GM19193 (cell line): ENCODE measurements around the gene COL19A1.

Source experiments
- POLR2A ChIP-seq: IDR thresholded peaks from 4 replicates; pipeline ENCODE4 v1.6.1; 2011; ENCODE audit not compliant: insufficient read depth, insufficient read length; ENCODE audit errors: extremely low read depth

COL19A1 gene

DNA sequence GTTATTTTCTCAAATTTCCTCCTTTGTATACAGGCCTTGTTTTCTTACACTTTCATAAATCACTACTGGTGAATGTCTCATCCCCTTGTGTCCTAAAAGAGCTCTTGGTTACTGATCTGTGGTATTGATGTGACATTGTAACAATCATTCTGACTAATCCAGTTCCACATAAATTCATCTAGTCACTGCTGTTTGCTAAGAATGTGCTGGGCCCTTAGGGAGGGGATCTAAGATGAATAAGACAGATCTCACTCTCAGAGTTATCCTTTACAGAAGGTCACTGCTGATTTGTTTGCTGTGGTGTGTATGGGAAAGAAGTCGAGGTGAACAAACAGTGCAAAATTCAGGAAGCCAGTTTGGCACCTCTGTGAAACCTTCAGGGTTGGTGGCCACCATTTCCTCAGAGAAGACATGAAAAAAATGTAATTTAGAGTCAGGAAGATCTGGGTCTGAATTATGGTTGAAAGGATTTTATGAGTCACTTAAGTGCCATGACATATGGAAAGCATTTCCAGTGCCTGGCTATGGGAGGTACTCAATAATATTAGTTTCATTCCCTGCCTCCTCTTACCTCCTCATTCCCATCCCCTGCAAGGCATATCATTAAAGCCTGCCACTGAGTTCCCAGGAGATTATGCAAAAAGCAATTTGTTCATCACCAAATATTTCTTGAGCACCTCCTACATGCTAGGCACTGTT lies 314.7 kb downstream of the COL19A1 start:
- TF ChIP-seq POLR2A: no peak

GRCh38 chr6:70183538-70183937 lies 317.2 kb downstream of the COL19A1 start:
- no peak for TF ChIP-seq POLR2A

GRCh38 chr6:70184723-70185122 lies 318.4 kb downstream of the COL19A1 start:
- no peak for TF ChIP-seq POLR2A

DNA sequence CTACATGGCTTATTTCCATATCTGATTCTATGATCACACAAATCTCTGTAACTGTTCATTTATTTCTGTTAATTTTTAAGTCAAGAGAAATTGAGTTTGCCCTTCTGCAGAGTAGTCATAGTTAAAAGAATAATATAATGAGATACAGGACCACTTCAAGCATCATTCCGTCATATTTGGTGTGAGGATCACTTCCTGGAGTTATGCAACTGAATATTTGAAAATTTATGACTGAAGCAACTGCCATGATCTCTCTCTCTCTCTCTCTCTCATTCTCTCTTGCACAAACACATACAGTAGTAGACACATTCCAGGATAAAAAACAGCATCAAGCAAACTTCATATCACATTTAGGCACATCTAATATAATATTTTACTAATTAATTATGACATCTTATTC lies 320.1 kb downstream of the COL19A1 start:
- TF ChIP-seq POLR2A: no peak

GRCh38 chr6:70188202-70188601 lies 321.8 kb downstream of the COL19A1 start:
- TF ChIP-seq POLR2A: no peak

DNA sequence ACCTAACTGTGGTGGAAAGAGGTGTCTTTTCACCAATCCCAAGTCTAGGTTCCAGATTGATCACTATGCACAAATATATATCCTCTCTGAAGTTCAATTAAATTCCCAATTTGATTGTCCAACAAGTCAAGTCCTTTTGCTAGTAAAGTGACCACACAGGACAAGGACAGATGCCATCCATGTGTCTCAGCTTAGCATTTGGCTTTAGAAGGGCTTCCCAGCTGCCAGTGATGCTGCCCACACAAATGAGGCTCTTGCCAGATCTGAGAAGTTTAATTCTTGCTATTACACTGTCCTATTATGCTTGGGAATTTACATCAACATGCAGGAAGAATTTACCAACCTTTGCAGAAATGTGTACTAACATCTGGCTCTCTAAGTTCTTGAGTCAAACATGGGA lies 328.1 kb downstream of the COL19A1 start:
- TF ChIP-seq POLR2A: no peak

DNA sequence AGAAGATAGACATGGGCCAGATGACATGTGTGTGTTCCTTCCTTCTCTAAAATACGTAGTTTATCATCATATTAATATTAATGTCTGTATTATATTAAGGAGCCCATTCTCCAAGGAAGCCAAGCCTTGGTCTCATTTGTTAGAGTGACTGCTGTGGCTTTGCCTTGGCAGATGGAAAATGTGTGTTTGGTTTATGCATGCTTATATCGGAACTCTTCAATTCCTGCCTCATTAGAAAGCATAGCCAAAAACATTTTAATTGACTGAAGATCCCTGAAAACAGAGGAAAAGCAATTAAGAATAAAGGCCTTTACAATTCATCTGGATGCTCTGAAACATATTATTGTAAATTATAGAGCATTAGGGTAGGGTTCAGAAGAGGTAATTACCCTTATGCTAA lies 330.2 kb downstream of the COL19A1 start:
- TF ChIP-seq POLR2A: no peak

DNA sequence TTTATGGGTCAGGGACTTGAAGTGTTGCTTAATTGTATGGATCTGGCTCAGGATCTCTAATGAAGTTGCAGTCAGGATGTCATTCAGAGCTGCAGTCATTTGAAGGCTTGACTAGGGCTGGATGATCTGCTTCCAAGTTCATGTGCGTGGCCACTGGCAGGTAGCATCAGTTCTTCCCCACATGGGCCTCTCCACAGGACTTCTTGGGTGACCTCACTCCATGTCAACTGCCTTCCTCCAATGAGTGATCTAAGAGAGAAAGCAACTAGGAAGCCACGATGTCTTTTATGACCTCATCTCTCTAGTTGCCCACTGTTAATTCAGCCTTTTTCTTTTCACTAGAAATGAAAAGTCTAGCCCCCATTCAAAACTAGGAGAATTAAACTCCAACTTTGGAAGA lies 332.4 kb downstream of the COL19A1 start:
- TF ChIP-seq POLR2A: no peak

GRCh38 chr6:70208235-70208790 lies 342.0 kb downstream of the COL19A1 start:
- no peak for TF ChIP-seq POLR2A

GRCh38 chr6:70210462-70210861 lies 344.1 kb downstream of the COL19A1 start:
- TF ChIP-seq POLR2A: no peak

- TF ChIP-seq POLR2A: no peak
Measured at GRCh38 chr6:70215460-70216108, 349.2 kb downstream of the COL19A1 start.

- no peak for TF ChIP-seq POLR2A
Measured at GRCh38 chr6:70216767-70217166, 350.4 kb downstream of the COL19A1 start.

GRCh38 chr6:70219943-70220613 lies 353.7 kb downstream of the COL19A1 start:
- TF ChIP-seq POLR2A: no peak

- TF ChIP-seq POLR2A: no peak
Measured at GRCh38 chr6:70221025-70221714, 354.8 kb downstream of the COL19A1 start.
